Measurements from ENCODE around the gene PLK5.
"Not testable (repeated sequence)": the region's sequence is repeated elsewhere in the genome, so short reads cannot be mapped to it uniquely, and the experiment has no call there.

PLK5 gene

DNA sequence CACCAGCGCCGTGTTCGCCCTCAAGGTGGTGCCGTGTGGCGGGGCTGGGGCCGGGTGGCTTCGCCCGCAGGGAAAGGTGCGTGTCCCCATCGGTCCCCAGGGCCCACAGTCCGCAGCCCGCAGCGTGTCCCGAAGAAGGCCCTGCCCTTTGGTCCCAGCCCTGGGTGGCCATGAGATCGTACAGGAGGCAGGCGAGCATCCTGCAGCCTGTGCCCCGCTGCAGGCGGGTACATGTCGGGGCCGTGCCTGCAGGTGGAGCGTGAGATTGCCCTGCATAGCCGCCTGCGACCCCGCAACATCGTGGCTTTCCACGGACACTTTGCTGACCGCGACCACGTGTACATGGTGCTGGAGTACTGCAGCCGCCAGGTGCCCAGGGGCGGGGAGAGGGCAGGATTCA, 1.5 kb downstream of the PLK5 start:
- H3K27me3 ChIP-seq (ENCODE audit: control insufficient read depth in 1 of 2, insufficient read depth in 2 of 2, low read length in 2 of 2), result peaks cover 31 to 49% of the 10 kb centered on the region in 2 donors
- no peaks in the 10 kb centered on the region for H3K9me3 ChIP-seq (ENCODE audit: control insufficient read depth in 1 of 2, low read length in 2 of 2)

DNA sequence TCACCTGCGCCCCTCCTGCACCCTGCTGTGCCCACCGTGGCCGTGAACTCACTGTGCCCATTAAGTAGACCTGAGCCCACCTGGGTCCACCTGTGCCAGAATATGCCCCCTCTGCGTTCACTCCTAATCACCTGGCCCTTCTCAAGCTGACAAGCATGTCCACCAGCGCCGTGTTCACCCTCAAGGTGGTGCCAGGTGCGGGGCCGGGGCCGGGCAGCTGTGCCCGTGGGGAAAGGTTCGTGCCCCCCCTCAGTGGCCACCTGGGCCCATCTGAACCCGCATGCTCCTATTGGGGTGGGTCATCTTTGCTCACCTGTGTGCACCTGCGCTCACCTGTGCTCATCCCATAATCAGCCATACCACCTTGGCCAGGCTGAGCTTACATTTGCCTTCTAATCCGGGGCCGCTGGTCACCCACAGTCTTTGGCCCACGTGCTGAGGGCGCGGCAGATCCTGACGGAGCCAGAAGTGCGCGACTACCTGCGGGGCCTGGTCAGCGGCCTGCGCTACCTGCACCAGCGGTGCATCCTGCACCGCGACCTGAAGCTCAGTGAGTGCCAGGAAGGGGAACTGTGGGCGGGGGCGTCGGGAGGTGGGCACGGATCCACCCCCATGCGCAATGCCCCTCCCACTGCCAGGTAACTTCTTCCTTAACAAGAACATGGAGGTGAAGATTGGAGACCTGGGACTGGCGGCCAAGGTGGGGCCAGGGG, 2.3 kb downstream of the PLK5 start:
- Histone ChIP-seq H3K4me3 (ENCODE audit: low read depth in 1 of 2, low read length in 2 of 2) (no peak overlapping the region), H3K4me1 (ENCODE audit: control insufficient read depth in 1 of 2, insufficient read depth in 2 of 2, low read length in 2 of 2) (no peaks in the 10 kb centered on the region), H3K9me3 (ENCODE audit: control insufficient read depth in 1 of 2, low read length in 2 of 2) (no peaks in the 10 kb centered on the region), H3K36me3 (ENCODE audit: control insufficient read depth in 1 of 2, insufficient read depth in 2 of 2, low read length in 2 of 2) (no peaks in the 10 kb centered on the region), H3K9ac (ENCODE audit: low read depth in 1 of 2, low read length in 2 of 2) (no peak overlapping the region), H3K27ac (ENCODE audit: low read depth, low read length) (no peak overlapping the region), H3K27me3 (ENCODE audit: control insufficient read depth in 1 of 2, insufficient read depth in 2 of 2, low read length in 2 of 2) (peaks cover 31 to 49% of the 10 kb centered on the region in 2 donors)

More for the DNA sequence above, 1.5 kb downstream of the PLK5 start:
- H3K4me3 ChIP-seq (ENCODE audit: low read depth in 1 of 2, low read length in 2 of 2), result no peak overlapping the region
- H3K4me1 ChIP-seq (ENCODE audit: control insufficient read depth in 1 of 2, insufficient read depth in 2 of 2, low read length in 2 of 2), result no peaks in the 10 kb centered on the region
- H3K9ac ChIP-seq (ENCODE audit: low read depth in 1 of 2, low read length in 2 of 2), result no peak overlapping the region
- H3K27ac ChIP-seq (ENCODE audit: low read depth, low read length), result no peak overlapping the region
- H3K36me3 ChIP-seq (ENCODE audit: control insufficient read depth in 1 of 2, insufficient read depth in 2 of 2, low read length in 2 of 2), result no peaks in the 10 kb centered on the region

- H3K27me3 ChIP-seq (ENCODE audit: control insufficient read depth in 1 of 2, insufficient read depth in 2 of 2, low read length in 2 of 2), result peaks cover 31 to 42% of the 10 kb centered on the region in 2 donors
- no peaks in the 10 kb centered on the region for H3K9me3 ChIP-seq (ENCODE audit: control insufficient read depth in 1 of 2, low read length in 2 of 2)
- no peak overlapping the region for H3K4me3 ChIP-seq (ENCODE audit: low read depth in 1 of 2, low read length in 2 of 2)
- no peaks in the 10 kb centered on the region for H3K4me1 ChIP-seq (ENCODE audit: control insufficient read depth in 1 of 2, insufficient read depth in 2 of 2, low read length in 2 of 2)
- no peak overlapping the region for H3K9ac ChIP-seq (ENCODE audit: low read depth in 1 of 2, low read length in 2 of 2)
- H3K36me3 ChIP-seq (ENCODE audit: control insufficient read depth in 1 of 2, insufficient read depth in 2 of 2, low read length in 2 of 2), result no peaks in the 10 kb centered on the region
- no peak overlapping the region for H3K27ac ChIP-seq (ENCODE audit: low read depth, low read length)
These were observed 3.2 kb downstream of the PLK5 start for GRCh38 chr19:1526979-1527649.

DNA sequence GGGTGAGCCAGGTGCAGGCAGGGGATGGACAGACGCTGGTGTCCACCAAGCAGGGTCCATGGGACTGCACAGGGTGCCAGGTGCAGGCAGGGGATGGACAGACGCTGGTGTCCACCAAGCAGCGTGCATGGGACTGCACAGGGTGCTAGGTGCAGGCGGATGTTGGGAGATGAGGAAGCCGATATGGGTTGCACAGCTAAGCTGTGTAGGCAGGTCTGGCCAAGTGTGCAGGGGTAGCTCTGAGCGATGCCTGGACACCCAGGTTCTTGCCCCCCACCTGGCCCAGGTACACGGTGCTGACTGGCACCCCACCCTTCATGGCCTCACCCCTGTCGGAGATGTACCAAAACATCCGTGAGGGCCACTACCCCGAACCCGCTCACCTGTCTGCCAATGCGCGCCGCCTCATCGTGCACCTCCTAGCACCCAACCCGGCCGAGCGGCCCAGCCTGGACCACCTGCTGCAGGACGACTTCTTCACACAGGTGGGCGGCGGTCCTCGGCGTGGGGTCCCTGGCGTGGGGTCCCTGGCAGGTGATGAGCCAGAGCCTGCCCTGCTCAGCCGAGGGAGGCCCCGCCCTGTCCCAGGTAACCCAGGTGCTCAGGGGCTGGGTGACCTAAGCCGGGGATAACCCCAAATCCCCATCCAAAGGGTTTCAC, 3.9 kb downstream of the PLK5 start:
- Histone ChIP-seq H3K9me3 (ENCODE audit: control insufficient read depth in 1 of 2, low read length in 2 of 2) (no peaks in the 10 kb centered on the region), H3K4me1 (ENCODE audit: control insufficient read depth in 1 of 2, insufficient read depth in 2 of 2, low read length in 2 of 2) (no peaks in the 10 kb centered on the region), H3K36me3 (ENCODE audit: control insufficient read depth in 1 of 2, insufficient read depth in 2 of 2, low read length in 2 of 2) (no peaks in the 10 kb centered on the region), H3K4me3 (ENCODE audit: low read depth in 1 of 2, low read length in 2 of 2) (no peak overlapping the region), H3K9ac (ENCODE audit: low read depth in 1 of 2, low read length in 2 of 2) (no peak overlapping the region), H3K27ac (ENCODE audit: low read depth, low read length) (no peak overlapping the region), H3K27me3 (ENCODE audit: control insufficient read depth in 1 of 2, insufficient read depth in 2 of 2, low read length in 2 of 2) (peaks cover 30 to 39% of the 10 kb centered on the region in 2 donors)

DNA sequence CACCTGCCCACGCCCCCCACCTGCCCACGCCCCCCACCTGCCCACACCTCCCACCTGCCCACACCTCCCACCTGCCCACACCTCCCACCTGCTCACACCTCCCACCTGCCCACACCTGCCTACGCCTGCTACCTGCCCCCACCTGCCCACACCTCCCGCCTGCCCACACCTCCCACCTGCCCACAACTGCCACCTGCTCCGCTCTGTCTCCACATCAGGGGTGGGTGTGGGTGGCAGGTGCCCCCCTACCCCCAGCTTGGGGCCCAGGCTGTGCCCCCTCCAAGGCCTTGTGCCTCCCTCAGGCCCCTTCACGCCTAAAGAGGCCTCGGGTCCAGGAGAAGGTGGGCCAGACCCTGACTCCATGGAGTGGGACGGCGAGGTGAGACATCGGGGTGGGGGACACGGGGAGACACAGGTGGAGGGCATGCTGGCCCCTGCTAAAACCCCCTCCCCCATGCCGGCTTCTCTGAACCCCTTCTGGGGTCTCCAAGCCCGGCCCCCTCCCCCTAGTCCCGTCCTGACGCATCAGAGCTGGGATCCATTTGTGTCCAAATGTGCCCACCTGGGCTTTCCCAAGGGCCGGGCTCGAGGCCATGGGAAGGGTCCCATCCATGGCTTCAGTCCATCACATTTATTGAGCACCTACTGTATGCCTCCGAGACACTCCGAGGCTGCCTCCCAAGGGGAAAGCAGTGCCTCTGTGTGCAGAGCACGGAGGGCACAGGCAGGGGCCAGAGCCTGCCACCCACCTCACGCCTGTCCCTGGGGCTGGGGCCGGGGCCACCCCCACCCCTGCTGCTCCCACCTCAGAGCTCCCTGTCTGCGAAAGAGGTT, 4.9 kb downstream of the PLK5 start:
- H3K9ac ChIP-seq (ENCODE audit: low read depth in 1 of 2, low read length in 2 of 2), result no peak overlapping the region
- no peaks in the 10 kb centered on the region for H3K4me1 ChIP-seq (ENCODE audit: control insufficient read depth in 1 of 2, insufficient read depth in 2 of 2, low read length in 2 of 2)
- H3K9me3 ChIP-seq (ENCODE audit: control insufficient read depth in 1 of 2, low read length in 2 of 2), result no peaks in the 10 kb centered on the region
- H3K4me3 ChIP-seq (ENCODE audit: low read depth in 1 of 2, low read length in 2 of 2), result no peak overlapping the region
- H3K36me3 ChIP-seq (ENCODE audit: control insufficient read depth in 1 of 2, insufficient read depth in 2 of 2, low read length in 2 of 2), result no peaks in the 10 kb centered on the region
- peaks cover 20 to 31% of the 10 kb centered on the region in 2 donors for H3K27me3 ChIP-seq (ENCODE audit: control insufficient read depth in 1 of 2, insufficient read depth in 2 of 2, low read length in 2 of 2)
- H3K27ac ChIP-seq (ENCODE audit: low read depth, low read length), result no peak overlapping the region

DNA sequence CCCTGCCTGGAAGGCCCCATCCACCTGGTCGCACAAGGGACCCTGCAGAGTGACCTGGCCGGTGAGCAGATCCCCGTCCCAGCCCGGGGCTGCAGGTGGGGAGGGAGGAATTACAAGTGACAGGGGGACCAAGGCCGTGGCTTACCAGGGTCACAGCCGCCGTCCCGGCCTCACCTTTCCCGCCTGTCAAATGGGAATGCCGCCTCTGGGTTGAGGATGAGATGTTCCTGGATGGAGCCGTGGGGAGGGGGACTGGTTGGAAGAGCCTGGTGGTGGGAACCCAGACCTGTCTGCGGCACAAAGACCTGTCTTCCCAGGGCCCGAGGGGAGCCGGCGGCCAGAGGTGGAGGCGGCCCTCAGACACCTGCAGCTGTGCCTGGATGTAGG, 5.5 kb downstream of the PLK5 start:
- H3K27me3 ChIP-seq (ENCODE audit: control insufficient read depth in 1 of 2, insufficient read depth in 2 of 2, low read length in 2 of 2), result peaks cover 18 to 28% of the 10 kb centered on the region in 2 donors
- no peak overlapping the region for H3K9ac ChIP-seq (ENCODE audit: low read depth in 1 of 2, low read length in 2 of 2)
- no peaks in the 10 kb centered on the region for H3K4me1 ChIP-seq (ENCODE audit: control insufficient read depth in 1 of 2, insufficient read depth in 2 of 2, low read length in 2 of 2)
- H3K9me3 ChIP-seq (ENCODE audit: control insufficient read depth in 1 of 2, low read length in 2 of 2), result no peaks in the 10 kb centered on the region
- H3K27ac ChIP-seq (ENCODE audit: low read depth, low read length), result no peak overlapping the region
- no peak overlapping the region for H3K4me3 ChIP-seq (ENCODE audit: low read depth in 1 of 2, low read length in 2 of 2)
- no peaks in the 10 kb centered on the region for H3K36me3 ChIP-seq (ENCODE audit: control insufficient read depth in 1 of 2, insufficient read depth in 2 of 2, low read length in 2 of 2)

DNA sequence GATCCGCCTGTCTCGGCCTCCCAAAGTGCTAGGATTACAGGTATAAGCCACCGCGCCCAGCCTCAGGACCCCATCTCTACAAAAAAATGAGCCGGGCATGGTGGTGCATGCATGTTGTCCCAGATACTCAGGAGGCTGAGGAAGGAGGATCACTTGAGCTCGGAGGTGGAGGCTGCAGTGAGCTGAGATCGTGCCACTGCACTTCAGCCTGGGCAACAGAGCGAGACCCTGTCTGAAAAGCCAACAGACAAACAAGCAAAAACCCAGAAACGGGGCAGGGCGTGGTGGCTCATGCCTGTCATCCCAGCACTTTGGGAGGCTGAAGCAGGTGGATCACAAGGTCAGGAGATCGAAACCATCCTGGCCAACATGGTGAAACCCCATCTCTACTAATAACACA, 7.0 kb downstream of the PLK5 start:
- H3K4me1 ChIP-seq (ENCODE audit: control insufficient read depth in 1 of 2, insufficient read depth in 2 of 2, low read length in 2 of 2); H3K36me3 ChIP-seq (ENCODE audit: control insufficient read depth in 1 of 2, insufficient read depth in 2 of 2, low read length in 2 of 2); H3K4me3 ChIP-seq (ENCODE audit: low read depth in 1 of 2, low read length in 2 of 2); H3K27ac ChIP-seq (ENCODE audit: low read depth, low read length); H3K9ac ChIP-seq (ENCODE audit: low read depth in 1 of 2, low read length in 2 of 2); H3K9me3 ChIP-seq (ENCODE audit: control insufficient read depth in 1 of 2, low read length in 2 of 2): not testable (repeated sequence)
- H3K27me3 ChIP-seq (ENCODE audit: control insufficient read depth in 1 of 2, insufficient read depth in 2 of 2, low read length in 2 of 2), result peaks cover 3 to 14% of the 10 kb centered on the region in 2 donors

GRCh38 chr19:1531587-1531986, 7.7 kb downstream of the PLK5 start:
- H3K27ac ChIP-seq (ENCODE audit: low read depth, low read length), result no peak overlapping the region
- no peaks in the 10 kb centered on the region for H3K36me3 ChIP-seq (ENCODE audit: control insufficient read depth in 1 of 2, insufficient read depth in 2 of 2, low read length in 2 of 2)
- no peak overlapping the region for H3K4me3 ChIP-seq (ENCODE audit: low read depth in 1 of 2, low read length in 2 of 2)
- no peaks in the 10 kb centered on the region for H3K4me1 ChIP-seq (ENCODE audit: control insufficient read depth in 1 of 2, insufficient read depth in 2 of 2, low read length in 2 of 2)
- H3K9ac ChIP-seq (ENCODE audit: low read depth in 1 of 2, low read length in 2 of 2), result no peak overlapping the region
- H3K27me3 ChIP-seq (ENCODE audit: control insufficient read depth in 1 of 2, insufficient read depth in 2 of 2, low read length in 2 of 2), result peaks cover 0 to 7% of the 10 kb centered on the region in 2 donors
- H3K9me3 ChIP-seq (ENCODE audit: control insufficient read depth in 1 of 2, low read length in 2 of 2), result no peaks in the 10 kb centered on the region

- H3K9ac ChIP-seq (ENCODE audit: low read depth in 1 of 2, low read length in 2 of 2), result no peak overlapping the region
- H3K36me3 ChIP-seq (ENCODE audit: control insufficient read depth in 1 of 2, insufficient read depth in 2 of 2, low read length in 2 of 2), result no peaks in the 10 kb centered on the region
- H3K4me1 ChIP-seq (ENCODE audit: control insufficient read depth in 1 of 2, insufficient read depth in 2 of 2, low read length in 2 of 2), result no peaks in the 10 kb centered on the region
- peaks cover 0 to 4% of the 10 kb centered on the region in 2 donors for H3K27me3 ChIP-seq (ENCODE audit: control insufficient read depth in 1 of 2, insufficient read depth in 2 of 2, low read length in 2 of 2)
- no peak overlapping the region for H3K27ac ChIP-seq (ENCODE audit: low read depth, low read length)
- no peak overlapping the region for H3K4me3 ChIP-seq (ENCODE audit: low read depth in 1 of 2, low read length in 2 of 2)
- no peaks in the 10 kb centered on the region for H3K9me3 ChIP-seq (ENCODE audit: control insufficient read depth in 1 of 2, low read length in 2 of 2)
These were observed 8.1 kb downstream of the PLK5 start for GRCh38 chr19:1532003-1532402.

All from duodenal mucosa (tissue), 2 donors.